Measurements from ENCODE around the gene TMEM183A. TPM values are rescaled to one million over a fixed set of nuclear protein-coding genes. Genes with fewer than 3 reads are reported as not detected.

Gene TMEM183A
- total RNA-seq, 2 donors from 2014 or later, result 50.1 to 62.6 TPM

GRCh38 chr1:203055161-203055799 is 48.1 kb downstream of the TMEM183A start:
- Mint-ChIP-seq H3K36me3 (ENCODE audit: low read depth) (peaks cover 80% of the 10 kb centered on the region), H3K9me3 (no peaks in the 10 kb centered on the region), H3K27ac (no peak overlapping the region), H3K4me3 (no peak overlapping the region), H3K27me3 (peaks cover 29% of the 10 kb centered on the region), H3K4me1 (no peaks in the 10 kb centered on the region)
- ATAC-seq (replicated peaks), result no peak

GRCh38 chr1:203056012-203056411 is 48.8 kb downstream of the TMEM183A start:
- Mint-ChIP-seq H3K27me3 (peaks cover 29% of the 10 kb centered on the region), H3K36me3 (ENCODE audit: low read depth) (peaks cover 78% of the 10 kb centered on the region), H3K4me1 (no peaks in the 10 kb centered on the region), H3K9me3 (no peaks in the 10 kb centered on the region), H3K27ac (peak overlapping the region; percentile 37), H3K4me3 (no peak overlapping the region)
- no peak for ATAC-seq (replicated peaks)

GRCh38 chr1:203056516-203056915 is 49.3 kb downstream of the TMEM183A start:
- H3K9me3 Mint-ChIP-seq, result no peaks in the 10 kb centered on the region
- no peaks in the 10 kb centered on the region for H3K4me1 Mint-ChIP-seq
- H3K27ac Mint-ChIP-seq, result peak overlapping the region; percentile 37
- peaks cover 78% of the 10 kb centered on the region for H3K36me3 Mint-ChIP-seq (ENCODE audit: low read depth)
- peaks cover 24% of the 10 kb centered on the region for H3K27me3 Mint-ChIP-seq
- H3K4me3 Mint-ChIP-seq, result no peak overlapping the region
- no peak for ATAC-seq (replicated peaks)

GRCh38 chr1:203057911-203058675 is 50.9 kb downstream of the TMEM183A start:
- Mint-ChIP-seq H3K9me3 (no peaks in the 10 kb centered on the region), H3K36me3 (ENCODE audit: low read depth) (peaks cover 77% of the 10 kb centered on the region), H3K27ac (no peak overlapping the region), H3K27me3 (peaks cover 23% of the 10 kb centered on the region), H3K4me3 (no peak overlapping the region), H3K4me1 (no peaks in the 10 kb centered on the region)
- ATAC-seq (replicated peaks), result no peak

DNA sequence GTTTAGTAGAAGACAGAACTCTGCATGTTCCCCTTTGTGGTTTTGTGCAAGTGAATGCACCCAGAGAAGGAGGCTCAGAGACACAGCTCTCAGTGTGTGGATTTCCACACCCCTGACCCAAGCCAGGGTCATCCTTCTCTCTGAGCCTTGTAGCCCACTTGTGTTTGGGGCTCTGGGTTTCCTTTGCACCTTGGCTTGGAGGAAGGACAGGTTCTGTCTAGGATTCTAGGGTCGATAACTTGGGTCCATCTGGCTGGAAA is 51.4 kb downstream of the TMEM183A start:
- Mint-ChIP-seq H3K27me3 (peaks cover 23% of the 10 kb centered on the region), H3K9me3 (no peaks in the 10 kb centered on the region), H3K4me3 (no peak overlapping the region), H3K36me3 (ENCODE audit: low read depth) (peaks cover 82% of the 10 kb centered on the region), H3K4me1 (no peaks in the 10 kb centered on the region), H3K27ac (no peak overlapping the region)
- no peak for ATAC-seq (replicated peaks)

GRCh38 chr1:203059485-203059884 is 52.3 kb downstream of the TMEM183A start:
- Mint-ChIP-seq H3K4me3 (no peak overlapping the region), H3K9me3 (no peaks in the 10 kb centered on the region), H3K27me3 (peaks cover 23% of the 10 kb centered on the region), H3K4me1 (no peaks in the 10 kb centered on the region), H3K27ac (no peak overlapping the region), H3K36me3 (ENCODE audit: low read depth) (peaks cover 87% of the 10 kb centered on the region)
- no peak for ATAC-seq (replicated peaks)

DNA sequence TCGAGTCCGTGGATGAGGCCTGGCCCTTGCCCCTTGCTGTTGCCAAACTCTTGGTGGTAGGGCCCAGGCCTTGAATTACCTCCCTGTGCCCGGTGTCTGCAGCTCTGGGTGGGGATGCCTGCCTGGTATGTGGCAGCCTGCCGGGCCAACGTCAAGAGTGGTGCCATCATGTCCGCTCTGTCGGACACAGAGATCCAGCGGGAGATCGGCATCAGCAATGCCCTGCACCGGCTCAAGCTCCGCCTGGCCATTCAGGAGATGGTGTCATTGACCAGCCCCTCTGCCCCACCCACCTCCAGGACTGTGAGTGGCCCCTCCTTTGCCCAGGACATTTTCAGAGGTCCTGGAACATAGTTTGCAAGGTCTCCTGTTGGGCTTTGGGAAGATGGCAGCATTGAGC is 52.9 kb downstream of the TMEM183A start:
- Mint-ChIP-seq H3K4me3 (no peak overlapping the region), H3K9me3 (no peaks in the 10 kb centered on the region), H3K27me3 (peaks cover 22% of the 10 kb centered on the region)

DNA sequence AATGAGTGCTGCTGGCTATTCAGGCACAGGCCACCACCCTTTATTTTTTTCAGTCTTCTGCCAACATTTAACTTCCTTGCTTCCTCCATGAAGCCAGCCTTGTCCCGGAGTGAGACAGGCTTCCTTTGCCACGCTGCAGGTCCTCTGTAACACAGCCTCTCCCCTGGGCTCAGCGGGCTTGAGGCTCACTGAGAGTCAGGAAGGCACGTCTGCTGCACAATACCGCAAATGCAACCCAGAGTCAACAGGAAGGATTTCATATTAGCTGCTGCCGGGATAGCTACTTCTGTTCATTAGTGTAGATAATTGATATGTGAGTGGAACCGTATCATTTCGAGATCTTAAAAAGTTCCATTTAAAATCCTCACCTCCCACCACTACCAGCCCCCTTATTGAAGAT is 56.1 kb downstream of the TMEM183A start:
- Mint-ChIP-seq H3K36me3 (ENCODE audit: low read depth) (peaks cover 77% of the 10 kb centered on the region), H3K27me3 (peaks cover 10% of the 10 kb centered on the region), H3K4me3 (no peak overlapping the region), H3K27ac (no peak overlapping the region), H3K4me1 (no peaks in the 10 kb centered on the region), H3K9me3 (no peaks in the 10 kb centered on the region)
- no peak for ATAC-seq (replicated peaks)

More for the DNA sequence above, 52.9 kb downstream of the TMEM183A start:
- Mint-ChIP-seq H3K27ac (no peak overlapping the region), H3K4me1 (no peaks in the 10 kb centered on the region), H3K36me3 (ENCODE audit: low read depth) (peaks cover 82% of the 10 kb centered on the region)
- ATAC-seq (replicated peaks), result no peak

GRCh38 chr1:203065191-203065590 is 58.0 kb downstream of the TMEM183A start:
- Mint-ChIP-seq H3K4me1 (no peaks in the 10 kb centered on the region), H3K27me3 (peaks cover 7% of the 10 kb centered on the region), H3K36me3 (ENCODE audit: low read depth) (peaks cover 80% of the 10 kb centered on the region), H3K4me3 (no peak overlapping the region), H3K9me3 (no peaks in the 10 kb centered on the region), H3K27ac (no peak overlapping the region)
- no peak for ATAC-seq (replicated peaks)

DNA sequence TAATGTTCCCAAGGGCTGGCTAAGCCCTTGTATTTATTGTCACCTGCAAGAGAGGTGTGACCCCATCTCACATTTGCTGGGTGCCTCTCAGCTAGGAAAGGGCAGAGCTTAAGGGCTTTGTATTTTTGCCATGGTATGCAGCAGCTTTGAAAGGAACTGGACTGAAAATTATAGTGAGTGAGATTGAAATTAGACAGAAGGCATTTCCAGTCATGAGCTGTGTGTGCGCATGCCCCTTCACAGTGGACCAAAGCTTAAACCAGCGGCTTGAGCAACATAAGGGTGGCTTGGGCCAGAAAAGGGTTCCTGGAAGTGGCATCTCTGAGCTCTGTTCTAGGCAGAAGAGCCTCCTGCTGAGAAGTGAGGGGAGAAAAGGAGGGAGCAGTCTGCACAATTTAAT is 58.8 kb downstream of the TMEM183A start:
- no peak overlapping the region for H3K4me3 Mint-ChIP-seq
- H3K36me3 Mint-ChIP-seq (ENCODE audit: low read depth), result peaks cover 81% of the 10 kb centered on the region
- H3K4me1 Mint-ChIP-seq, result no peaks in the 10 kb centered on the region
- peaks cover 4% of the 10 kb centered on the region for H3K27me3 Mint-ChIP-seq
- ATAC-seq (replicated peaks), result no peak
- H3K9me3 Mint-ChIP-seq, result no peaks in the 10 kb centered on the region
- H3K27ac Mint-ChIP-seq, result no peak overlapping the region

GRCh38 chr1:203066965-203067364 is 59.8 kb downstream of the TMEM183A start:
- no peak for ATAC-seq (replicated peaks)
- H3K9me3 Mint-ChIP-seq, result no peaks in the 10 kb centered on the region
- peaks cover 4% of the 10 kb centered on the region for H3K27me3 Mint-ChIP-seq
- H3K27ac Mint-ChIP-seq, result peak overlapping the region; percentile 25
- no peak overlapping the region for H3K4me3 Mint-ChIP-seq
- H3K4me1 Mint-ChIP-seq, result no peaks in the 10 kb centered on the region
- H3K36me3 Mint-ChIP-seq (ENCODE audit: low read depth), result peaks cover 82% of the 10 kb centered on the region

DNA sequence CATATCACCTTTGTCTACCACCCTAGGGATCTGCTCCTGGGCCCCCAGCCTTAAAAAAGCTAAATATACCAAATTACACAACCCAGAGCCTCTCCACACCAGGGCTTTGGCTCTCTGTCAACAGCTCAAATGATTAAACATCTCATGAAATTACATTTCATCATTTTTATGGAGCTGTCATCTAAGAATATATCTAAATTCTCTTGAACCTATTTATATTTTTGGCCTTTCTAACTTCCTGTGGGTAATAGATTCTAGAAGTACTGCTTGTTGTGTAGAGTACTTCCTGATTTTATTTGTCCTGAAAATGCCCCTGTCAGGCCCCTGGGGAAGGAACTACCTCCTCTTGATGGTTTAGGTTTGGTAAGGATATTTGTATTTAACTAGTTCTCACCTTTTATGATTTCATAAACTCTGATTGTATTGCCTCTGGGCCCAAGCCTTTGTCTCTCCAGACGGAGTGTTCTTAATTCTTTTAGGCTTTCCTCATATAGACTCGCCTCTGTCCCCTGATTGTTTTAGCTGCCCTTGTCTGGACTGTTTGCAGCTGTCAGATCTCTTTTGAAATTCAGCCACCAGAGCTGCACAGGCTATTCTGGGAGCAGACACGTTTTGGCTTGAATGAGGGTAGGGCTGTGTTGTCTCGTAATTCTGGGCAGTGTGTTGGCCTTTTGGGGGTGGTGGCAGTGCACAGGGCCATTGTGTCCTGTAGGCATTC is 62.0 kb downstream of the TMEM183A start:
- H3K4me3 Mint-ChIP-seq, result no peak overlapping the region
- peaks cover 25% of the 10 kb centered on the region for H3K27me3 Mint-ChIP-seq
- no peaks in the 10 kb centered on the region for H3K9me3 Mint-ChIP-seq
- ATAC-seq (replicated peaks), result no peak
- H3K4me1 Mint-ChIP-seq, result no peaks in the 10 kb centered on the region
- H3K36me3 Mint-ChIP-seq (ENCODE audit: low read depth), result peaks cover 87% of the 10 kb centered on the region
- H3K27ac Mint-ChIP-seq, result no peak overlapping the region

- Mint-ChIP-seq H3K4me1 (no peaks in the 10 kb centered on the region), H3K36me3 (ENCODE audit: low read depth) (peaks cover 82% of the 10 kb centered on the region), H3K27ac (no peak overlapping the region), H3K27me3 (peaks cover 40% of the 10 kb centered on the region), H3K4me3 (no peak overlapping the region), H3K9me3 (no peaks in the 10 kb centered on the region)
- ATAC-seq (replicated peaks), result no peak
These were observed 64.9 kb downstream of the TMEM183A start for GRCh38 chr1:203072002-203072602.

DNA sequence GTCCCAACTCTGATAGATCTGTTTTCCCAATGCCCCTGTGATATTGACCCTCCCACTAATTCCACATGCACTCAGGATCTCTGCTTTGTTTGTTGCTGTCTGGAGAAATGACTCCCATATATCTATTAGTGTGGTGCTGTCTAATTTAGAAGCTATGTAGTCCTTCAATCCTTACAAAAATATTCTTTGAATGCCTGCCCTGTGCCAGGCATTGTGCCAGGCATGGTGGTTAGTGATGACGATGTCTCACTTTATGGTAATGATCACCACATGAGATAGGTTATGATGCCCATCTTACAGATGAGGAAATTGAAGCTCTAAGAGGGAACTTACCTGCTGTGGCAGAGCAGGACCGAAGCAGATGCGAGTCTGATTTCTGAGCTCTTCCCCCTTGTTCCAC is 65.7 kb downstream of the TMEM183A start:
- no peak for ATAC-seq (replicated peaks)
- Mint-ChIP-seq H3K4me1 (no peaks in the 10 kb centered on the region), H3K36me3 (ENCODE audit: low read depth) (peaks cover 74% of the 10 kb centered on the region), H3K4me3 (no peak overlapping the region), H3K27ac (no peak overlapping the region), H3K27me3 (peaks cover 43% of the 10 kb centered on the region), H3K9me3 (no peaks in the 10 kb centered on the region)

DNA sequence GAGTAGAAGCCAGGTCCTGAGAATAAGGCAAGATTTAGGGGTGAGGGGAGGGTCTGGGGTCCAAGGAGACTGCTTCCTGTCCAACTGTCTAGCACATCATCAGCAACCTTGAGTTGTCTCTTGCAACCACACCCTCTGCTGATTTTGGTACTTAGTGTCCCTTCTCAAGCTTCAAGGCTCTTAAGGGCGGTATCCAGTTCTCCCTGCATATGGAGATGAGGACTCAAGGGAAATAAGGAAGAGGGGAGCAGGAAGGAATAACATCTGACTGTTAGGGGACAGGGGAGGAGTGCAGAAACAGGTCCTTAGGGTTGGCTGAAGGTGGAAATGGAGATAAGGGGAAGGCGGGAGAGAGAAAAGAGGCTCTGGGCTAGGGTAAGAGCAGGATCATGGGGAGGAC is 66.3 kb downstream of the TMEM183A start:
- Mint-ChIP-seq H3K4me1 (no peaks in the 10 kb centered on the region), H3K4me3 (no peak overlapping the region), H3K27me3 (peaks cover 47% of the 10 kb centered on the region), H3K9me3 (no peaks in the 10 kb centered on the region), H3K27ac (no peak overlapping the region), H3K36me3 (ENCODE audit: low read depth) (peaks cover 69% of the 10 kb centered on the region)
- ATAC-seq (replicated peaks), result no peak

Measured in activated T-helper 17 cell treated with anti-CD3 and anti-CD28 coated beads, Interleukin-2, amount 50 U/mL, for 72 hours (primary cell).